WTC11 (cell line): ENCODE data around the gene NSD1. TPM values are rescaled to one million over a fixed set of nuclear protein-coding genes. Genes with fewer than 3 reads are reported as not detected.

Experiments
- ATAC-seq: fragments of 200-7000 bp; cut with Tn5 transposase; 2 replicates; pipeline ENCODE4 v1.10.0; 2021; ENCODE audit warnings: mild to moderate bottlenecking, moderate library complexity
- CTCF ChIA-PET: fragments of 300-600 bp; sonication (Branson Sonifier 250); formaldehyde crosslinking; loops from one replicate; lab custom pipeline; 2021; ENCODE audit warnings: antibody characterized with exemption; lab: Charles Lee
- POLR2A ChIA-PET: fragments of 350-600 bp; sonication (Branson Sonifier 250); formaldehyde crosslinking; loops from one replicate; lab custom pipeline; 2021; ENCODE audit warnings: antibody characterized with exemption; lab: Charles Lee
- DNase-seq: peaks from one replicate; pipeline ENCODE4 v3.0.0; 2021; ENCODE audit warnings: low spot score
- H3K27ac Mint-ChIP-seq: 2 replicates; pipeline ENCODE4 v1.8.0; 2021; ENCODE audit warnings: mixed read lengths
- H3K27me3 Mint-ChIP-seq: 2 replicates; pipeline ENCODE4 v1.8.0; 2021; ENCODE audit warnings: low read depth, mild to moderate bottlenecking, moderate library complexity, mixed read lengths
- H3K36me3 Mint-ChIP-seq: 2 replicates; pipeline ENCODE4 v1.8.0; 2021; ENCODE audit warnings: mixed read lengths
- H3K4me1 Mint-ChIP-seq: 2 replicates; pipeline ENCODE4 v1.8.0; 2022; ENCODE audit warnings: mixed read lengths
- H3K4me3 Mint-ChIP-seq: 2 replicates; pipeline ENCODE4 v1.8.0; 2021; ENCODE audit warnings: mild to moderate bottlenecking, moderate library complexity, mixed read lengths
- H3K9me3 Mint-ChIP-seq: 2 replicates; pipeline ENCODE4 v1.8.0; 2021; ENCODE audit warnings: mixed read lengths
- ATF1 ChIP-seq: sonication (generic); formaldehyde crosslinking; IDR thresholded peaks from 2 replicates; pipeline ENCODE4 v1.8.1; 2023; ENCODE audit warnings: mild to moderate bottlenecking, moderate library complexity, missing genetic modification reagents
- CBFB ChIP-seq: sonication (generic); formaldehyde crosslinking; IDR thresholded peaks from 2 replicates; pipeline ENCODE4 v1.8.1; 2022; ENCODE audit warnings: mild to moderate bottlenecking, low read depth, missing genetic modification reagents
- CDX4 ChIP-seq: fragments of 250-450 bp; sonication (Bioruptor Pico); IDR thresholded peaks from 2 replicates; pipeline ENCODE4 v1.9.0; 2021; ENCODE audit warnings: moderate library complexity, mild to moderate bottlenecking, inconsistent platforms, borderline replicate concordance
- CREB1 ChIP-seq: sonication (generic); formaldehyde crosslinking; IDR thresholded peaks from 2 replicates; pipeline ENCODE4 v1.8.0; 2023; ENCODE audit warnings: mild to moderate bottlenecking, missing genetic modification reagents
- E2F1 ChIP-seq: sonication (generic); formaldehyde crosslinking; IDR thresholded peaks from 2 replicates; pipeline ENCODE4 v1.8.0; 2022; ENCODE audit warnings: mild to moderate bottlenecking, missing genetic modification reagents
- E2F4 ChIP-seq: sonication (generic); formaldehyde crosslinking; IDR thresholded peaks from 2 replicates; pipeline ENCODE4 v1.8.1; 2022; ENCODE audit warnings: low read depth, mild to moderate bottlenecking, moderate library complexity, missing genetic modification reagents, borderline replicate concordance
- FOXJ3 ChIP-seq: sonication (generic); formaldehyde crosslinking; IDR thresholded peaks from 2 replicates; pipeline ENCODE4 v1.9.0; 2021; ENCODE audit warnings: missing genetic modification reagents, mild to moderate bottlenecking, borderline replicate concordance
- FOXK1 ChIP-seq: sonication (generic); formaldehyde crosslinking; IDR thresholded peaks from 2 replicates; pipeline ENCODE4 v1.8.0; 2022; ENCODE audit warnings: mild to moderate bottlenecking, moderate library complexity, missing genetic modification reagents
- FOXP4 ChIP-seq: sonication (generic); formaldehyde crosslinking; IDR thresholded peaks from 2 replicates; pipeline ENCODE4 v1.8.0; 2022; ENCODE audit warnings: mild to moderate bottlenecking, missing genetic modification reagents
- GABPB1 ChIP-seq: sonication (generic); formaldehyde crosslinking; IDR thresholded peaks from 2 replicates; pipeline ENCODE4 v1.8.1; 2023; ENCODE audit warnings: mild to moderate bottlenecking, missing genetic modification reagents
- HMGA2 ChIP-seq: fragments of 250-450 bp; sonication (Bioruptor Pico); IDR thresholded peaks from 2 replicates; pipeline ENCODE4 v1.4.0; 2021; ENCODE audit warnings: mild to moderate bottlenecking, moderate library complexity
- HMGXB4 ChIP-seq: sonication (generic); formaldehyde crosslinking; IDR thresholded peaks from 2 replicates; pipeline ENCODE4 v1.8.1; 2023; ENCODE audit warnings: mild to moderate bottlenecking, moderate library complexity, missing genetic modification reagents
- IRF1 ChIP-seq: sonication (generic); formaldehyde crosslinking; IDR thresholded peaks from 2 replicates; pipeline ENCODE4 v1.8.0; 2023; ENCODE audit warnings: missing genetic modification reagents
- IRF2 ChIP-seq: sonication (generic); formaldehyde crosslinking; IDR thresholded peaks from 2 replicates; pipeline ENCODE4 v1.8.0; 2022; ENCODE audit warnings: low read depth, missing genetic modification reagents, borderline replicate concordance
- NR2C2 ChIP-seq: sonication (generic); formaldehyde crosslinking; IDR thresholded peaks from 2 replicates; pipeline ENCODE4 v1.8.0; 2022; ENCODE audit warnings: mild to moderate bottlenecking, missing genetic modification reagents
- SOX15 ChIP-seq: fragments of 250-450 bp; sonication (Bioruptor Pico); IDR thresholded peaks from 2 replicates; pipeline ENCODE4 v1.9.0; 2021; ENCODE audit warnings: mild to moderate bottlenecking
- SP1 ChIP-seq: sonication (generic); formaldehyde crosslinking; conservative IDR thresholded peaks from 2 replicates; pipeline ENCODE4 v1.8.1; 2022; ENCODE audit warnings: missing genetic modification reagents
- TCF7 ChIP-seq: sonication (generic); formaldehyde crosslinking; IDR thresholded peaks from 2 replicates; pipeline ENCODE4 v1.8.0; 2022; ENCODE audit warnings: mild to moderate bottlenecking, low read depth, missing genetic modification reagents, moderate library complexity
- USF1 ChIP-seq: sonication (generic); formaldehyde crosslinking; IDR thresholded peaks from 2 replicates; pipeline ENCODE4 v1.8.0; 2022; ENCODE audit warnings: mild to moderate bottlenecking, missing genetic modification reagents
- ZBTB43 ChIP-seq: sonication (generic); formaldehyde crosslinking; IDR thresholded peaks from 2 replicates; pipeline ENCODE4 v1.8.1; 2023; ENCODE audit warnings: mild to moderate bottlenecking, missing genetic modification reagents
- ZNF138 ChIP-seq: sonication (generic); formaldehyde crosslinking; conservative IDR thresholded peaks from 2 replicates; pipeline ENCODE4 v1.8.1; 2022; ENCODE audit warnings: mild to moderate bottlenecking, moderate library complexity, missing genetic modification reagents
- ZNF263 ChIP-seq: sonication (generic); formaldehyde crosslinking; IDR thresholded peaks from 2 replicates; pipeline ENCODE4 v1.8.1; 2022; ENCODE audit warnings: low read depth, mild to moderate bottlenecking, moderate library complexity, missing genetic modification reagents
- ZNF671 ChIP-seq: fragments of 250-450 bp; sonication (Bioruptor Pico); IDR thresholded peaks from 2 replicates; pipeline ENCODE4 v1.8.0; 2021; ENCODE audit warnings: mild to moderate bottlenecking
- ZSCAN18 ChIP-seq: fragments of 250-450 bp; sonication (Bioruptor Pico); IDR thresholded peaks from 2 replicates; pipeline ENCODE4 v2.1.2; 2022; ENCODE audit warnings: mild to moderate bottlenecking, moderate library complexity
- total RNA-seq: library from RNA; stranded (reverse); gene quantifications from 3 replicates; pipeline ENCODE4 v1.2.3, GENCODE V29; 2021

NSD1 gene
- total RNA-seq, 1 experiment from 2014 or later = 148 TPM

GRCh38 chr5:177225798-177226197 is 92.2 kb downstream of the NSD1 start (continued):
- TF ChIP-seq ZSCAN18 (CRISPR knock-in tag) (no peak), SP1 (CRISPR knock-in tag) (no peak)

GRCh38 chr5:177226860-177227259 is 93.3 kb downstream of the NSD1 start:
- CTCF ChIA-PET = no interaction called here

GRCh38 chr5:177228751-177229150 is 95.2 kb downstream of the NSD1 start:
- Mint-ChIP-seq H3K4me1 (peaks cover 7% of the 10 kb centered on the region), H3K27ac (no peak overlapping the region), H3K9me3 (no peaks in the 10 kb centered on the region), H3K4me3 (no peak overlapping the region), H3K36me3 (peaks cover 8% of the 10 kb centered on the region), H3K27me3 (no peaks in the 10 kb centered on the region)
- ATAC-seq (no peak), DNase-seq (no peak)
- ChIA-PET POLR2A (no interaction called here), CTCF (no interaction called here)
- TF ChIP-seq USF1 (no peak), TCF7 (no peak), FOXP4 (CRISPR knock-in tag) (no peak), E2F4 (CRISPR knock-in tag) (no peak), ATF1 (CRISPR knock-in tag) (no peak), ZNF671 (CRISPR knock-in tag) (no peak), ZBTB43 (CRISPR knock-in tag) (no peak), HMGA2 (CRISPR knock-in tag) (no peak), FOXK1 (CRISPR knock-in tag) (no peak), E2F1 (no peak), ZNF138 (no peak)

More at GRCh38 chr5:177226860-177227259, 93.3 kb downstream of the NSD1 start:
- no peaks in the 10 kb centered on the region for H3K27me3 Mint-ChIP-seq
- TF ChIP-seq ZNF263 (CRISPR knock-in tag) (no peak), FOXJ3 (CRISPR knock-in tag) (no peak), NR2C2 (CRISPR knock-in tag) (no peak), CDX4 (CRISPR knock-in tag) (no peak), CBFB (no peak), ATF1 (CRISPR knock-in tag) (no peak), IRF2 (CRISPR knock-in tag) (no peak), GABPB1 (CRISPR knock-in tag) (no peak), SOX15 (no peak), HMGXB4 (CRISPR knock-in tag) (no peak), HMGA2 (CRISPR knock-in tag) (no peak), IRF1 (CRISPR knock-in tag) (no peak), CREB1 (no peak)
- TF ChIP-seq, all 79 proteins: peak for 0
- Mint-ChIP-seq H3K9me3 (no peaks in the 10 kb centered on the region), H3K36me3 (peaks cover 12% of the 10 kb centered on the region), H3K4me1 (peaks cover 3% of the 10 kb centered on the region), H3K27ac (no peak overlapping the region), H3K4me3 (no peak overlapping the region)
- DNase-seq (no peak), ATAC-seq (no peak)
- POLR2A ChIA-PET = no interaction called here
